Upper lobe of right lung (tissue), 1 donor: ENCODE data around the gene SLCO3A1. TPM values are rescaled to one million over a fixed set of nuclear protein-coding genes. Genes with fewer than 3 reads are reported as not detected.
"Not testable (repeated sequence)": the region's sequence is repeated elsewhere in the genome, so short reads cannot be mapped to it uniquely, and the experiment has no call there.

Experiments used
- ATAC-seq: fragments of 200-7000 bp; cut with Tn5 transposase; one replicate; pipeline ENCODE4 v1.9.1; 2020; ENCODE audit warnings: mild to moderate bottlenecking, moderate library complexity
- DNase-seq: peaks from one replicate; pipeline ENCODE4 v3.0.0-alpha.2; 2020
- H3K27ac ChIP-seq: fragments of 200-600 bp; one replicate; pipeline ENCODE4 v1.8.0; 2022
- H3K27me3 ChIP-seq: fragments of 200-600 bp; one replicate; pipeline ENCODE4 v1.8.0; 2022; ENCODE audit warnings: mild to moderate bottlenecking
- H3K36me3 ChIP-seq: fragments of 200-600 bp; one replicate; pipeline ENCODE4 v1.8.0; 2022
- H3K4me1 ChIP-seq: fragments of 200-600 bp; one replicate; pipeline ENCODE4 v1.8.0; 2022
- H3K4me3 ChIP-seq: fragments of 200-600 bp; one replicate; pipeline ENCODE4 v1.8.0; 2022; ENCODE audit warnings: mild to moderate bottlenecking
- H3K9me3 ChIP-seq: fragments of 200-600 bp; one replicate; pipeline ENCODE4 v1.8.0; 2022
- CTCF ChIP-seq: fragments of 200-600 bp; IDR thresholded peaks from one replicate; pipeline ENCODE4 v1.8.0; 2022; ENCODE audit warnings: antibody characterized with exemption
- intact Hi-C: fragments of 100-400 bp; cut with DNase I; formaldehyde crosslinking; loops from one replicate; pipeline ENCODE4 v1.11.0; 2022
- total RNA-seq: library from RNA; stranded (reverse); fragmentation: NEBNext Ultra II Directional; extraction: Animal tissue kit (Norgen Biotek cat#: 25700); gene quantifications from one replicate; pipeline ENCODE4 v1.2.1, GENCODE V29; 2021
- donor health status: DM: no; HTN: yes; CAD: no; lungs with severe emphysema.

Gene SLCO3A1
- total RNA-seq, 1 donor from 2014 or later = 50.6 TPM

GRCh38 chr15:92196342-92196741, 342.8 kb downstream of the SLCO3A1 start:
- no peak for ATAC-seq
- no peak overlapping the region for H3K27ac ChIP-seq
- H3K9me3 ChIP-seq = no peaks in the 10 kb centered on the region
- H3K4me3 ChIP-seq = no peak overlapping the region
- TF ChIP-seq CTCF = no peak
- no peaks in the 10 kb centered on the region for H3K36me3 ChIP-seq
- H3K4me1 ChIP-seq = no peaks in the 10 kb centered on the region
- intact Hi-C loops = no loop called here
- H3K27me3 ChIP-seq = no peaks in the 10 kb centered on the region
- DNase-seq = no peak

GRCh38 chr15:92197746-92198145, 344.2 kb downstream of the SLCO3A1 start:
- intact Hi-C loops = no loop called here

GRCh38 chr15:92200891-92201290, 347.4 kb downstream of the SLCO3A1 start:
- Histone ChIP-seq H3K36me3 (no peaks in the 10 kb centered on the region), H3K9me3 (no peaks in the 10 kb centered on the region), H3K27ac (no peak overlapping the region), H3K4me1 (no peaks in the 10 kb centered on the region), H3K27me3 (no peaks in the 10 kb centered on the region), H3K4me3 (no peak overlapping the region)
- no peak for TF ChIP-seq CTCF
- intact Hi-C loops = no loop called here
- ATAC-seq = no peak
- no peak for DNase-seq

More at GRCh38 chr15:92197746-92198145, 344.2 kb downstream of the SLCO3A1 start:
- no peak for ATAC-seq
- H3K9me3 ChIP-seq = no peaks in the 10 kb centered on the region
- no peak for TF ChIP-seq CTCF
- DNase-seq = no peak
- no peak overlapping the region for H3K27ac ChIP-seq
- H3K4me1 ChIP-seq = no peaks in the 10 kb centered on the region
- H3K36me3 ChIP-seq = no peaks in the 10 kb centered on the region
- H3K27me3 ChIP-seq = no peaks in the 10 kb centered on the region
- no peak overlapping the region for H3K4me3 ChIP-seq

GRCh38 chr15:92205255-92205739, 351.8 kb downstream of the SLCO3A1 start:
- intact Hi-C loops = no loop called here
- no peak overlapping the region for H3K4me3 ChIP-seq
- no peaks in the 10 kb centered on the region for H3K4me1 ChIP-seq
- DNase-seq = no peak
- H3K36me3 ChIP-seq = no peaks in the 10 kb centered on the region
- no peak overlapping the region for H3K27ac ChIP-seq
- no peak for TF ChIP-seq CTCF
- H3K27me3 ChIP-seq = no peaks in the 10 kb centered on the region
- no peaks in the 10 kb centered on the region for H3K9me3 ChIP-seq
- no peak for ATAC-seq

- H3K9me3 ChIP-seq, H3K4me3 ChIP-seq, DNase-seq, ATAC-seq, H3K27ac ChIP-seq, H3K36me3 ChIP-seq, H3K27me3 ChIP-seq, H3K4me1 ChIP-seq, intact Hi-C loops: not testable (repeated sequence)
Observed at GRCh38 chr15:92207601-92208000, 354.1 kb downstream of the SLCO3A1 start.
